ENCODE data around the gene TESPA1. TPM values are rescaled to one million over a fixed set of nuclear protein-coding genes. Genes with fewer than 3 reads are reported as not detected.

TESPA1 gene
- polyA plus RNA-seq, 1 donor = 1.6 TPM

DNA sequence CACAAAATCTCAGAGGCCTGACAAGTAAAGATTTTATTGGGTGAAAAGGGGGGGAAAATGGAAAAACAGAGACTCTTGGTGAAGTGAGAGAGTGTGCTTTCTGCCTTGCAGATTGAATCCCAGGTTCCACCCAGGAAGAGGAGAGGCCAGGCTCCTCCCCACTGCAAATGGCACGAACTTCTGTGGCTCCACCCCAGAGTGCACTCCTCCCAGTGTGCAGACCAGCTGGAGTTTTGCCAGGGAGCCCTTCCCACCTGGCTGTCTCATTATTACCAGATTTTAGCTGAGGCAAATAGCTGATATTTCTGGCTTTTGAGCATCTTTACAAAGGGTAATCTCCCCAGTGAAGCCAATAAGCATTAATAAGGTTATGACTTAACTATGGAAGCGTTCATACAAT is 51.9 kb downstream of the TESPA1 start:
- Histone ChIP-seq H3K9me3 (ENCODE audit: control insufficient read depth, low read depth, low read length) (no peaks in the 10 kb centered on the region), H3K4me3 (ENCODE audit: low read length) (no peak overlapping the region), H3K27me3 (ENCODE audit: control insufficient read depth, insufficient read depth, low read length) (no peaks in the 10 kb centered on the region), H3K4me1 (ENCODE audit: control insufficient read depth, insufficient read depth, low read length) (no peaks in the 10 kb centered on the region), H3K27ac (ENCODE audit: low read length) (no peak overlapping the region), H3K36me3 (ENCODE audit: control insufficient read depth, insufficient read depth, low read length) (no peaks in the 10 kb centered on the region)
- no peak for DNase-seq
- 100% methylated on average over 1 of the region's 2 CpGs for WGBS (ENCODE audit: insufficient coverage, low lambda C conversion rate)

DNA sequence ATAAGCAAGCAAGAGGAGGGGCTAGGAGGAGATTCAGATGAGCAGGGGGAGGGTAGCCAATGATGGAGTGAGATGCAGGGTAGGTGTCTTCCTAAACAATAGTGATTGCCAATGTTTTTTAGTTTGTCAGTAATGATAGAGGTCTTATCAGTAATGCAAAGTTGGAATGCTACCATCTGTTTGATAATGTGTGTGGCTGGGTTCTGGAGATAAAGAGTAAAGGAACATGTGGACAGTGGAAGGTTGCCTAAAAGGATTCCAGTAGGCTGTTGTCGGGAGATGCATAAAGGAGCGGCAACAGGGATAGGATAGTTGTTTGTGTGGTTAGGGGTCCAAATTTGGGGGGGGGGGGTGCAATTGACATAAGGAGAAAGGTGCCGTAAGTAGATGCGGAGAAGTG is 52.5 kb downstream of the TESPA1 start:
- no peak for DNase-seq
- Histone ChIP-seq H3K9me3 (ENCODE audit: control insufficient read depth, low read depth, low read length) (no peaks in the 10 kb centered on the region), H3K4me3 (ENCODE audit: low read length) (no peak overlapping the region), H3K36me3 (ENCODE audit: control insufficient read depth, insufficient read depth, low read length) (no peaks in the 10 kb centered on the region), H3K4me1 (ENCODE audit: control insufficient read depth, insufficient read depth, low read length) (no peaks in the 10 kb centered on the region), H3K27me3 (ENCODE audit: control insufficient read depth, insufficient read depth, low read length) (no peaks in the 10 kb centered on the region), H3K27ac (ENCODE audit: low read length) (no peak overlapping the region)
- 100% methylated on average over 1 of the region's 4 CpGs for WGBS (ENCODE audit: insufficient coverage, low lambda C conversion rate)

DNA sequence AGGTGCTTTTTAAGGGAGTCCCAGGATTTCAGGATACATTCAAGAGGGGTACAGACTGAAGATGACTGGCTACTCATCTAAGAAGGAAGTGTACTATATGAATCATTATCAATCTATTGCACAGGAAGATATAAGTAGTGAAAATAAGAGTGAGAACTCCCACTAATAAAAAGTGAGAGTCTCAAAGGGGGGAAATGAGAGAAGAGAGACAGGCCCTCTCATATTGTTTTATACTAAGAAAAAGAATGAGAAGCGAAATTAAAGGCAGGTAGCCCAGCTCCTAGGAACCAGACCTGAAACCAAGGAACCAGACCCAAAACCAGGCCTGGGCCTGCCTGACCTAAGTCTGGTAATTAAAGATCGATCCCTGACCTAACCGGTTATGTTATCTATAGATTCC is 54.6 kb downstream of the TESPA1 start:
- no CpG with 5 or more reads among the region's 3 CpGs for WGBS (ENCODE audit: insufficient coverage, low lambda C conversion rate)
- H3K36me3 ChIP-seq (ENCODE audit: control insufficient read depth, insufficient read depth, low read length) = no peaks in the 10 kb centered on the region
- no peak overlapping the region for H3K4me3 ChIP-seq (ENCODE audit: low read length)
- no peaks in the 10 kb centered on the region for H3K9me3 ChIP-seq (ENCODE audit: control insufficient read depth, low read depth, low read length)
- no peak for DNase-seq
- no peak overlapping the region for H3K27ac ChIP-seq (ENCODE audit: low read length)
- no peaks in the 10 kb centered on the region for H3K27me3 ChIP-seq (ENCODE audit: control insufficient read depth, insufficient read depth, low read length)
- no peaks in the 10 kb centered on the region for H3K4me1 ChIP-seq (ENCODE audit: control insufficient read depth, insufficient read depth, low read length)

GRCh38 chr12:54926246-54926645 is 58.3 kb downstream of the TESPA1 start:
- H3K4me1 ChIP-seq (ENCODE audit: control insufficient read depth, insufficient read depth, low read length) = no peaks in the 10 kb centered on the region
- H3K4me3 ChIP-seq (ENCODE audit: low read length) = no peak overlapping the region
- DNase-seq = no peak
- H3K27ac ChIP-seq (ENCODE audit: low read length) = no peak overlapping the region
- no peaks in the 10 kb centered on the region for H3K27me3 ChIP-seq (ENCODE audit: control insufficient read depth, insufficient read depth, low read length)
- no peaks in the 10 kb centered on the region for H3K9me3 ChIP-seq (ENCODE audit: control insufficient read depth, low read depth, low read length)
- WGBS (ENCODE audit: insufficient coverage, low lambda C conversion rate) = no CpG with 5 or more reads among the region's 1 CpG
- no peaks in the 10 kb centered on the region for H3K36me3 ChIP-seq (ENCODE audit: control insufficient read depth, insufficient read depth, low read length)

DNA sequence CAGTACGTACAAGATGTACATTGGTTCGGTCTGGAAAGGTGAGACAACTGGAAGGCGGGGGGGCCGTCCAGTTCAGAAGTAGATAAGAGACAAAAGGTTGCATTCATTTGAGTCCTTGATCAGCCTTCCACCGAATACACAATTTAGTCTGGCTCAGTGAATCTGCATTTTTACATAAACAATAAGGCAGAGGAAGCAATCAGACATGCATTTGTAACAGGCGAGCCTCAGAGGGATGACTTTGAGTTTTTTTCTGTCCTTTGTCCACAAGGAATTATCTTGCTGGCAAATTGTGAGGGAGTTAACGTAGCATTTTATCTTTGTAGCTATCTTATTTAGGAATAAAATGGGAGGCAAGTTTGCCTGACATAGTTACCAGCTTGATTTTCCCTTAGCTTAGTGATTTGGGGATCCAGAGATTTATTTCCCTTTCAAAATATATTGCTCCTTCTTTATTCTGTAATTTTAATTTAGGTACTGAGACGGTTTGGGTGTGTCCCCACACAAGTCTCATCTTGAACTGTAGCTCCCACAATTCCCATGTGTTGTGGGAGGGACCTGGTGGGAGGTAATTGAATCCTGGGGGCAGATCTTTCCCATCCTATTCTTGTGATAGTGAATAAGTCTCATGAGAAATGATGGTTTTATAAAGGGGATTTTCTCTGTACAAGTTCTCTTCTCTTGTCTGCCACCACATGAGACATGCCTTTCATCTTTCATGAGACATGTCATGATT is 59.4 kb downstream of the TESPA1 start:
- Histone ChIP-seq H3K4me1 (ENCODE audit: control insufficient read depth, insufficient read depth, low read length) (no peaks in the 10 kb centered on the region), H3K27me3 (ENCODE audit: control insufficient read depth, insufficient read depth, low read length) (no peaks in the 10 kb centered on the region), H3K9me3 (ENCODE audit: control insufficient read depth, low read depth, low read length) (no peaks in the 10 kb centered on the region), H3K36me3 (ENCODE audit: control insufficient read depth, insufficient read depth, low read length) (no peaks in the 10 kb centered on the region), H3K27ac (ENCODE audit: low read length) (no peak overlapping the region), H3K4me3 (ENCODE audit: low read length) (no peak overlapping the region)
- DNase-seq = no peak
- WGBS (ENCODE audit: insufficient coverage, low lambda C conversion rate) = 82% methylated on average over 2 of the region's 8 CpGs

DNA sequence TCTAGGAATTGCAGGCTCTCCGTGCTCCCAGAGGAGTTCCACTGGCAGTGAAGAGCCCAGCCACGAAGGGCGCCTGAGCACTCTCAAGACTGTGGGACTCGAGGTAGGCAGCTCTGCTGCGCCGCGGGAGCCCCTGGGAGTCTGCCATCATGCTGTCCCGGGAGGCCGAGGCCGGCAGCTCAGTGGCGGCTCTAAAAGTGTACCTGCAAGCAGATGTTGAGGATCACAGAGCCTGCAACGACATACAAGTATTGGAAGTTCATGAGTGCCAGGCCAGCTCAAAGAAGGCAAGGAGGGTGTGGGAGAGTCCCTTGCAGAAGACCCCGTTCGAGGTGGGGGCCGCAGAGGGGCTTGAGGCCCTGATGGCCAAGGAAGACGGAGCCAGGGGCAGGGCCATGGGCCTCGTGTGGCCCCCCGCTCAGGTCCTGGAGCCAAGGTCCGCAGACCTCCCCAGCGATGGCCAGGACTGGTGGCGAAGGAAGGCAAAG is 67.5 kb downstream of the TESPA1 start:
- Histone ChIP-seq H3K9me3 (ENCODE audit: control insufficient read depth, low read depth, low read length) (no peaks in the 10 kb centered on the region), H3K36me3 (ENCODE audit: control insufficient read depth, insufficient read depth, low read length) (no peaks in the 10 kb centered on the region), H3K27ac (ENCODE audit: low read length) (no peak overlapping the region), H3K4me3 (ENCODE audit: low read length) (no peak overlapping the region), H3K4me1 (ENCODE audit: control insufficient read depth, insufficient read depth, low read length) (no peaks in the 10 kb centered on the region), H3K27me3 (ENCODE audit: control insufficient read depth, insufficient read depth, low read length) (no peaks in the 10 kb centered on the region)
- no CpG with 5 or more reads among the region's 21 CpGs for WGBS (ENCODE audit: insufficient coverage, low lambda C conversion rate)
- DNase-seq = no peak

Other genes with a start within 250 kb of the TESPA1 start
- gene MUCL1, start 130.2 kb downstream of the TESPA1 start, polyA plus RNA-seq = not detected
- gene NEUROD4, start 35.2 kb upstream of the TESPA1 start, polyA plus RNA-seq = 0.01 TPM
- not detected for gene OR9K2, start 141.6 kb upstream of the TESPA1 start, polyA plus RNA-seq
- not detected for gene OR10A7, start 236.3 kb upstream of the TESPA1 start, polyA plus RNA-seq

All from large intestine (tissue), 3 donors.